ENCODE measurements around the gene RPRD1B. TPM values are rescaled to one million over a fixed set of nuclear protein-coding genes. Genes with fewer than 3 reads are reported as not detected.

RPRD1B gene
- total and polyA plus RNA-seq, 2 of the 13 experiments (the other 11 are each of a cell fraction or from before 2014, with no cell fraction given), result 31.1 to 41.5 TPM

GRCh38 chr20:38033330-38034107 is at the start of gene RPRD1B, which contains the start of gene TTI1 (continued):
- TF ChIP-seq NFIB (CRISPR knock-in tag; IDR thresholded peaks at IDR 0.05; ENCODE audit: borderline replicate concordance) (0 out of 2 replicates have a peak, but pooled peaks have one; percentile 96), BCL3 (CRISPR knock-in tag; IDR thresholded peaks at IDR 0.05) (peak; percentile 95), ZNF800 (CRISPR knock-in tag; IDR thresholded peaks at IDR 0.05) (peak; percentile 52; the same call in 1 of the 2 replicates), ZNF563 (CRISPR knock-in tag; IDR thresholded peaks at IDR 0.05) (peak; percentile 92), RAD51 (IDR thresholded peaks at IDR 0.05; ENCODE audit: borderline replicate concordance) (no peak), PBX2 (CRISPR knock-in tag; IDR thresholded peaks at IDR 0.05) (no peak), ZBTB8A (CRISPR knock-in tag; IDR thresholded peaks at IDR 0.05; ENCODE audit: borderline replicate concordance, low read depth) (0 out of 2 replicates have a peak, but pooled peaks have one; percentile 7), ZNF280D (CRISPR knock-in tag; IDR thresholded peaks at IDR 0.05) (peak; percentile 95), ZNF136 (CRISPR knock-in tag; IDR thresholded peaks at IDR 0.05; ENCODE audit: low read depth) (peak; percentile 90; the same call in 1 of the 2 replicates), ZNF430 (CRISPR knock-in tag; IDR thresholded peaks at IDR 0.05) (peak; percentile 99), ZNF460 (CRISPR knock-in tag; IDR thresholded peaks at IDR 0.05; ENCODE audit: borderline replicate concordance) (0 out of 2 replicates have a peak, but pooled peaks have one; percentile 40), ZNF253 (CRISPR knock-in tag; IDR thresholded peaks at IDR 0.05; ENCODE audit: borderline replicate concordance) (no peak), POLR2G (IDR thresholded peaks at IDR 0.05; ENCODE audit: low read depth, low read length) (peak; percentile 99), ZNF770 (CRISPR knock-in tag; IDR thresholded peaks at IDR 0.05) (peak; percentile 67), ELF3 (CRISPR knock-in tag; IDR thresholded peaks at IDR 0.05) (peak; percentile 80), HNF4A (CRISPR knock-in tag; IDR thresholded peaks at IDR 0.05) (peak; percentile 74), XRCC5 (optimal IDR thresholded peaks at IDR 0.05; ENCODE audit: low read length) (peak; percentile 18), ZMYM4 (CRISPR knock-in tag; IDR thresholded peaks at IDR 0.05) (peak; percentile 95)
